Measurements from ENCODE around the gene CTDSPL2. TPM values are rescaled to one million over a fixed set of nuclear protein-coding genes. Genes with fewer than 3 reads are reported as not detected.
A peak's percentile ranks its signal among the peaks of the same experiment; 100 is the strongest.

Gene CTDSPL2
- 10 to 100 TPM; 79.9 to 85.4 TPM for total RNA-seq

DNA sequence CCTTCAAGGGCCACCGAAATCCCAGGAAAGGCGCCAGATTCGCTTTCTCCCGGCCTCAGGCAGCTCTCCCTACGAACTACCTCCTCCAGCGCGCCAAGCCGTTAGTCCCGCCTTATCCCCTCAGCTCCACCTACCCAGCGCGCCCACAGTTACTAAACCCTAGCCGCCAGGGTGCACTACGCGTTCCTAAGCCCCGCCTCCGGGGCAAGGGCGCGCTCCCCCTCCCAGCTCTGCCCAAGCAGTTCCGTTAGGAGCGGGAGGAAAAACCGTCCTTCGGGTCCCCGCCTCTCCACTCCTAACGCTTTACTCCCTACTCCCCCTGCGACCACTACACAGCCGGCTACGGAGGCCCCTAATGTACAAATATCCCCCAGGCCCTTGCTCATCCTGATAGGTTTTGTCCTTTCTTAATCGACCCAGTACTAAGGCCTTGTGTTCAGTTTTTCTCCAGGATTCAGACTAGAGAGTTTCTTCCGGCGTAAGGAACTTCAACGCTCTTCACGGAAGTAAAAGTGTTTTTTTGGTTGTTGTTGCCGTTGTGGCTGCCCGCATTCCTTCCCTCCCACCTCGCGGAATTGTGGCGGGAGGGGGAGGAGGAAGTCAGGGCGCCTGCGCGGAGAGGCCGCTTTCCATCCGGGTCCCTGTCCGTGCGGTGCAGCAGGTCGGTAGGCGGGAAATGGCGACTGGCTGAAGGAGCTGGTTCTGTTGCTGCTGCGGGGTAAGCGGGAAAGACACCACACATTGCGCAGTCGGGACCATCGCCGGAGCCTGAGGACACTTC, at the start of gene CTDSPL2:
TSS of gene CTDSPL2 (plus strand) at position 655 of the 781 bp plus-strand sequence. CDS start 31,386 bp downstream, outside the sequence.
- peaks cover 17% of the 10 kb centered on the region for H3K36me3 Mint-ChIP-seq
- H3K27ac Mint-ChIP-seq, result peak within 1 kb of the TSS; percentile 99
- peak within 1 kb of the TSS; percentile 95 for H3K4me3 Mint-ChIP-seq
- H3K4me1 Mint-ChIP-seq, result peaks cover 26% of the 10 kb centered on the region
- no peaks in the 10 kb centered on the region for H3K9me3 Mint-ChIP-seq
- peak; percentile 97 for DNase-seq
- no peaks in the 10 kb centered on the region for H3K27me3 Mint-ChIP-seq

DNA sequence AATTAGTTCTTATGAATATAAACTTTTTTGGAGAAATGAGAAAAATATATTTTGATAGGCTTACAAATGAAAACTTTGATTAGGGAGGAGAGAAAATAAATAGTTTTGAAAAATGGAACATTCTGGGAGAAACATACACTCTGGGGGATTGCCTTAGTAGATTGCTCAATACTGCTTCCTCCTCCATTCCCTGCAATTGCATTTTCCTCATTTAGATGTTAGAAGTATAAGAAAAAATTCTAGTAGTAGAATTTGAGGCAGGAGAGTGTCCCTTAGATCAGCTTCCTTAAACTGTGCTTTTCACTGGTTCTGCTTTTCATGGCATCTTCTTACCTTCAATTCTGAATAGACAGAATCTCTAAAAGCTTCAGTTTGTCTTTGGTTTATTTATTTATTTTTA, 46.2 kb upstream of the CTDSPL2 start:
- peaks cover 17% of the 10 kb centered on the region for H3K36me3 Mint-ChIP-seq
- no peak for DNase-seq
- no peaks in the 10 kb centered on the region for H3K27me3 Mint-ChIP-seq
- peaks cover 6% of the 10 kb centered on the region for H3K4me1 Mint-ChIP-seq
- no peak overlapping the region for H3K27ac Mint-ChIP-seq
- no peaks in the 10 kb centered on the region for H3K9me3 Mint-ChIP-seq
- no peak overlapping the region for H3K4me3 Mint-ChIP-seq

DNA sequence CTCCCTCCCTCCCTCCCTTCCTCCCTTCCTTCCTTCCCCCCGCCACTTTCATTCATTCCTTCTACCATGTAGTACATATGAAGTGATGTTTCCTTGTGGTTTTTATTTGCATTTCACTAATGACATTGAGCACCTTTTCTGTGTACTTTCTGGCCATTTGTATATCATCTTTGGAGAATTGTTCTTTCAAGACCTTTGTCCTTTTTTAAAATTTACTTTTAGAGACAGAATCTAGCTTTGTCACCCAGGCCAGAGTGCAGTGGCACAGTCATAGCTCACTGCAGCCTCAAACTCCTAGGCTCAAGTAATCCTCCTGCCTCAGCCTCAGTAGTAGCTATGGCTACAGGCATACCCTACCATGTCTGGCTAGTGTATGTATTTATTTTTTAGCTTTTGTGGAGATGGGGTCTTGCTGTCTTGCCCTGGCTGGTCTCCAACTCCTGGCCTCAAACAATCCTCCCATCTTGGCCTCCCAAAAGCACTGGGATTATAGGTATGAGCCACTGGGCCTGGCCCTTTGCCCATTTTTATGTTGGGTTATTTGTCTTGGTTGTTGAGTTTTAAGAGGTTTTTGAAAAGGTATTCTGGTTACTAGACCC, 42.0 kb upstream of the CTDSPL2 start:
- H3K27ac Mint-ChIP-seq, result no peak overlapping the region
- H3K36me3 Mint-ChIP-seq, result peaks cover 15% of the 10 kb centered on the region
- H3K4me3 Mint-ChIP-seq, result no peak overlapping the region
- H3K4me1 Mint-ChIP-seq, result peaks cover 6% of the 10 kb centered on the region
- no peaks in the 10 kb centered on the region for H3K27me3 Mint-ChIP-seq
- no peaks in the 10 kb centered on the region for H3K9me3 Mint-ChIP-seq
- no peak for DNase-seq

DNA sequence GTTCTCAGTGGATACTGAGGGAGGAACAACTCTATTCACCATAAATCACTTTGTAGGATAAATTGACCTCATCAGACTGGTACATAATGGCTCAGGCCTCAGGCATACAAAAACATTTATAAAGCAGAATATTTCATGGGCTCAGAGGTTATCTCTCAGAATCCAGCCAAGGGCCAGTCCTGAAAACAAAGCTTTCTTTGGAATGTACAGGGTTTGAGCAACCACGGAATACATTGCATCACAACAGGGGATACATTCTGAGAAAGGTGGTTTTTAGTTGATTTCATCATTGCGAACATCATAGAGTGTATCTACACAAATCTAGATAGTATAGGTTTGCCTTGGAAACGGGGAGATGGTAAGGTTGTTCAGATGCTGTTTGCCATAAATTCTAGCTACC, 33.4 kb upstream of the CTDSPL2 start:
- no peaks in the 10 kb centered on the region for H3K9me3 Mint-ChIP-seq
- H3K27me3 Mint-ChIP-seq, result no peaks in the 10 kb centered on the region
- DNase-seq, result no peak
- no peak overlapping the region for H3K27ac Mint-ChIP-seq
- peaks cover 1% of the 10 kb centered on the region for H3K36me3 Mint-ChIP-seq
- H3K4me3 Mint-ChIP-seq, result no peak overlapping the region
- H3K4me1 Mint-ChIP-seq, result peaks cover 1% of the 10 kb centered on the region

DNA sequence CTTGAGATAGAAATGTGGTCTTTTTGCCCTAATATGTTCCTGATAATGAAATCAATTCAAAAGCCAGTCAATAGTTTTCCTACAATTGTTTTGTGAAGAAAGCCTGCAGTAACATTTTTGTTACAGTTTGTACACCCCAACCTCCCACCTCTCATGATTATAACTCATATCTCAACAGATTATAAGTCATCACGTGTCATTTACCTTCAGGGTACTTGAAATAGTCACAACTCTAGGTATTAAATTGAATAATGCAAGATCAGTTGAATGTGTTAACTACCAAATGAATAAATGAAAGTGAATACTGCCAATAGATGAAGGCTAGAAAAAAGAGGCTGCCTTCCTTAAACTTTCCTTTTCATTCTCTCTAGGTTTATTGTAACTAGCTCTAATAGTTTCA, 32.9 kb upstream of the CTDSPL2 start:
- no peaks in the 10 kb centered on the region for H3K9me3 Mint-ChIP-seq
- no peak for DNase-seq
- H3K27ac Mint-ChIP-seq, result no peak overlapping the region
- peaks cover 1% of the 10 kb centered on the region for H3K36me3 Mint-ChIP-seq
- no peak overlapping the region for H3K4me3 Mint-ChIP-seq
- no peaks in the 10 kb centered on the region for H3K27me3 Mint-ChIP-seq
- H3K4me1 Mint-ChIP-seq, result peaks cover 1% of the 10 kb centered on the region

DNA sequence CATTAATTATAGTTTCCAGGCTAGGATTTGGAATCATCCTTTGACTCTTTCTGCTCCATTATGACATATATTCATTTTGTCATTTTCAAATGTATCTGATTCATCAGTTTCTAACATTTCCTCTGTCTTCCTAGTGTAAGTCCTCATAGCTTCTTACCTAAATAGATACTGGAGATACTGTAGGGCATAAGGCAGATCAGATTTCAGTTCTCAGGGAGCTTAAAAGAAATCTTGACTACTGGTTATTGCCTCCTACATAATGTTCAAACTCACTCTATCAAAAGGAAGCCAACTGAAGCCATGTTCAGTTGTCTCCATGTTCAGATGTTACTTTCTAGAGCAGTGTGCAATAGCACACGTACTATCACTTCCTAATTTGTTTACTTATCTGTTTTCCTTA, 29.6 kb upstream of the CTDSPL2 start:
- Mint-ChIP-seq H3K27me3 (no peaks in the 10 kb centered on the region), H3K27ac (peak overlapping the region; percentile 1)
- no peak for DNase-seq

DNA sequence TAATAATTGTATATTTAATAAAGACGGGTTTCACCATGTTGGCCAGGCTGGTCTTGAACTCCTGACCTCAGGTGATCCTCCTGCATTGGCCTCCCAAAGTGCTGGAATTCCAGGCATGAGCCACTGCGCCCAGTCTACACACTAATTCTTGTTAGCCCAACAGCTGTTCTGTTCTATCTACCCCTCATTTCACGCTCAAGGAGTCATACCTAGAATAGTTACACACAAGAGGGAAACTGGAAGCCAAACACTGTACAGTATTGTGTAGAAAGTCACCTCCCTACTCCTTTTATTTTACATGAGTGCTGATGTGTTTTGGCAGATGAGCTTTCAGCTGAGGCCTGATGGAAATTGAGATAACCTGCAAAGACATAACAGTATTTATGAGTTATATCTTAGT, 13.4 kb upstream of the CTDSPL2 start:
- no peaks in the 10 kb centered on the region for H3K27me3 Mint-ChIP-seq
- no peak overlapping the region for H3K4me3 Mint-ChIP-seq
- H3K27ac Mint-ChIP-seq, result no peak overlapping the region
- H3K4me1 Mint-ChIP-seq, result no peaks in the 10 kb centered on the region
- peaks cover 2% of the 10 kb centered on the region for H3K9me3 Mint-ChIP-seq
- no peak for DNase-seq
- peaks cover 16% of the 10 kb centered on the region for H3K36me3 Mint-ChIP-seq

More for the DNA sequence above, 29.6 kb upstream of the CTDSPL2 start:
- no peak overlapping the region for H3K4me3 Mint-ChIP-seq
- no peaks in the 10 kb centered on the region for H3K9me3 Mint-ChIP-seq
- peaks cover 1% of the 10 kb centered on the region for H3K4me1 Mint-ChIP-seq
- peaks cover 5% of the 10 kb centered on the region for H3K36me3 Mint-ChIP-seq

DNA sequence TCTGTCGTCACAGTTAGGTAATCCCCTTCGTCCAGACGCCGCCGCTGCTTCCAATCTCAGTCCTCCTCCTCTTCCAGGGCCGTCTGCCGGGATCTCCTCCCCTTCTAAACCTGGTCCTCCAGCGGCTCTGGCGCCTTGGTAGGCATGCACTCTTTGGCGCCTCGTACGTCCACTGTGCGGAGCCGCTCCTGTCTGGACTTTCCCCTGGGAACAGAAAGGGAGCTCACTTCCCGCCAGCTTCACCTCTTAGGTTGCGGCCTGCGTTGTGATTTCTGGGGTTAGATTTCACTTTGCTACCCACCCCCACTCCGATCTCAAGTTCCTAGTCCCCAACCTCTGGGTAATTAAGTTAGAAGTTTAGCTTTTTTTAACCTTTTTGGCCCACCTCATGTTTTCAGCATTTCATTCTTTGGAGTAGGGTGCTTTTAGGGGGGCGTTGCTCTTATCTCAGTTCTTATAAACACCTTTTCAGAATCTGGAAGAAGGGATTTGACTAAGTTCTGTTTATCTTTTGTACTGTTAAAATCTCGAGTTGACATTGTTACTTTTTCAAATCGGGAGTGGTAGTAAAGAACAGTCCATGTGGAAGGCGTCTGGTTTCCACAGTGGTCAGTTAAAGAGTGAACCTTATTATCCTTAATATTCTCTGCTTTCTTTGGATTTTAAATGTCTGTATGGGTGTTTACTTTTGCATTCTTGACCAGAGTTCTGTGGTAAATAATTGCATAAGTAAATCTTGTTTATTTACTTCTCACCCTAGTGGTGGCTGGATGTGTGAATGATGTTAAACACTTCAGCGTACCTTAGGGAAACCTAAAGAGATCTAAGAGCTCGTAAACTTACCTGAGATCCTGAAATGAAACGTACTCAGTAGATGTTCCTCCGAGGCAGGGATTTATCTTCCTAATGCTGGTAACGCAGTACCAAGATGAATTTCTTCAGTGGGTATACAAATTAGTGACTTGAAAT, 611 bp downstream of the CTDSPL2 start:
- H3K4me3 Mint-ChIP-seq, result peak overlapping the region; percentile 95
- H3K9me3 Mint-ChIP-seq, result no peaks in the 10 kb centered on the region
- H3K27me3 Mint-ChIP-seq, result no peaks in the 10 kb centered on the region
- DNase-seq, result no peak
- H3K27ac Mint-ChIP-seq, result peak overlapping the region; percentile 99
- peaks cover 22% of the 10 kb centered on the region for H3K36me3 Mint-ChIP-seq
- peaks cover 26% of the 10 kb centered on the region for H3K4me1 Mint-ChIP-seq

DNA sequence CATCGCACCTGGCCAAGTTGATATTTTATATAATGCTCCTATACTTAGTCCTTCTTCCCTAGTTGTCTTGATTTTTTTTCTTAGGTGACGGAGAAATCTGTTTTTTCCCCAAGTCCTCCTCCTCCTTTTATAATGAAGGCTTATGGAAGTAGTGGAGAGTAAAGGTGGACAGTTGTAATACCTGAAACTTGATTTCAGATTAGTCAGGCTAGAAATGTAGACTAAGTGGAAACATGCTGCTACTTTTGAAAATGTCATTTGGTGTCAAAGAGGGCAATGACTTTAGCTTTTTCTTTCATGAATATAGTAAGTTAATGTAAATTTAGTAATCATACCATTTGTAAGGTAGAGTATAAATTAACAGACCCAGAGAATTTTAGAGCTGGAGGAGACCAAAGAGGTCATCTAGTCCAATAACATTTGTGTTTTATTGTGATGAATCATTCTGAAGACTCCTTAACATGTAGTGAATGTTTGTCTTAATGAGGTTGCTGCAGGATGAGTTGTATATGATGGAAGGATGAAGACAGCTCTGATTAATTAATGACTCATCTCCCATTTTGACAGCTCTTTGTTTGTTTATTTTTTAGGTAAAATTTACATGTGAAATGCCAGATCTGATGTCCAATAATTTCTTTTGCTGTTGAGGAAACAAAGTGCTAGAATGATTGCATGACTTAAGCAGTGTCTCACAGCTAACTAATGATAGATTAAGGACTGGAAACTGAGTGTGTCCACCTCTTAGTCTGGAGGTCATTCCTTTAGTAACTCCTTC, 8.7 kb downstream of the CTDSPL2 start:
- Mint-ChIP-seq H3K4me3 (no peak overlapping the region), H3K27me3 (no peaks in the 10 kb centered on the region), H3K4me1 (peaks cover 42% of the 10 kb centered on the region), H3K27ac (peak overlapping the region; percentile 59), H3K9me3 (no peaks in the 10 kb centered on the region), H3K36me3 (peaks cover 50% of the 10 kb centered on the region)
- no peak for DNase-seq

DNA sequence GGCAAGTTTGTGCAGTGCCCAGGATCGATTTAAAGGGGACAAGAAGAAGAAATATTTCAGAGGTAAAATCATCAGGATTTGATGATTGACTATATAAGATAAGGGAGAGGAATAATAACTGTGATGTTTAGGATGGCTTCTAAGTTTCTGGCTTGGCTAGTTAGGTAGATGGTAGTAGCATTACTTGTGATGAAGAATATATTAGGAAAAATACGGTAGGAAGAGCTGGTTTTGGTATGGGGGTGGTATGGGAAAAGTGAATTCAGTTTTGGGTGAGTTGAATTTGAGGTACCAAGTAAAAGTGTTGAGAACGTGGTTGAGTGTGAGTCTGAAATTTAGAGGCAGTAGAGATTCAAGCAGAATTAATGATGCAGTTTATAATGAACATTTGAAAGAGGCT, 11.0 kb downstream of the CTDSPL2 start:
- Mint-ChIP-seq H3K36me3 (peaks cover 59% of the 10 kb centered on the region), H3K27ac (no peak overlapping the region), H3K4me1 (peaks cover 45% of the 10 kb centered on the region), H3K4me3 (no peak overlapping the region), H3K9me3 (peaks cover 3% of the 10 kb centered on the region), H3K27me3 (no peaks in the 10 kb centered on the region)
- no peak for DNase-seq

DNA sequence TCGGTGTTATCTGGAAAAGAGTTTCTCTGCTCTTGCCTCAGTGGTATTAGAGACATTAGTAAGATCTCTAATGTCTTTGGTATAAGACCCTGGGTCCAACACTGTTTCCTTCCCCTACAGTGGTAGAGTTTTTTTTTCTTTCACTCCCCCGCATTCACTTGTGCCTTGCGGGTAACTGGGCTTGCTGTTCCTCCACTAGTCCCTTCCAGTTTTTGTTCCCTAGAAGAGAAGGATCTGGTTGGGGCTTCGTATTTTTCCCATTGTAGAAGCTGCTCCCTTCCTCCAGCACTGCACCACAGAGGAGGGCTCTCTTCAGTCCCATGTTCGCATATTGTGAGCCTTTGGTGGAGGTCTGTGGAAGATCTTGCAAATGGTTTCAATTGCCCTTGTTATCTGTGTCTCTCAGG, 13.7 kb downstream of the CTDSPL2 start:
- no peaks in the 10 kb centered on the region for H3K27me3 Mint-ChIP-seq
- peaks cover 3% of the 10 kb centered on the region for H3K9me3 Mint-ChIP-seq
- no peak overlapping the region for H3K27ac Mint-ChIP-seq
- peaks cover 40% of the 10 kb centered on the region for H3K4me1 Mint-ChIP-seq
- peaks cover 60% of the 10 kb centered on the region for H3K36me3 Mint-ChIP-seq
- H3K4me3 Mint-ChIP-seq, result no peak overlapping the region
- no peak for DNase-seq

DNA sequence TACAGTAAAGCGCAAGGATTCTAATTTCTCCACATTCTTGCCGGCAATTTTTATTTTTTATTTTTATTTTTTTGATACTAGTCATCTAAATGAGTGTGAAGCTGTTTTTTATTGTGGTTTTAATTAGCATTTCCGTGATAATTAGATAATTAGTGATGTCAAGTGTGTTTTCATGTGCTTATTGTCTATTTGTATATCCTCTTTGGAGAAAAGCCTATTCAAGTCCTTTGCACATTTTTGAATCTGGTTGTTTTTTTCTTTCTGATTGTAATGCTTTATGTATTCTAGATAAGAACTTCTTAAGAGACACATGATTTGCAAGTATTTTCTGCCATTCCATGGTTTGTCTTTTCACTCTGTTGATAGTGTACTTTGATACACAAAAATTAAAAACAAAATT, 16.1 kb downstream of the CTDSPL2 start:
- H3K4me1 Mint-ChIP-seq, result peaks cover 38% of the 10 kb centered on the region
- no peak overlapping the region for H3K27ac Mint-ChIP-seq
- DNase-seq, result no peak
- H3K36me3 Mint-ChIP-seq, result peaks cover 60% of the 10 kb centered on the region
- H3K4me3 Mint-ChIP-seq, result no peak overlapping the region
- no peaks in the 10 kb centered on the region for H3K27me3 Mint-ChIP-seq
- H3K9me3 Mint-ChIP-seq, result peaks cover 5% of the 10 kb centered on the region

DNA sequence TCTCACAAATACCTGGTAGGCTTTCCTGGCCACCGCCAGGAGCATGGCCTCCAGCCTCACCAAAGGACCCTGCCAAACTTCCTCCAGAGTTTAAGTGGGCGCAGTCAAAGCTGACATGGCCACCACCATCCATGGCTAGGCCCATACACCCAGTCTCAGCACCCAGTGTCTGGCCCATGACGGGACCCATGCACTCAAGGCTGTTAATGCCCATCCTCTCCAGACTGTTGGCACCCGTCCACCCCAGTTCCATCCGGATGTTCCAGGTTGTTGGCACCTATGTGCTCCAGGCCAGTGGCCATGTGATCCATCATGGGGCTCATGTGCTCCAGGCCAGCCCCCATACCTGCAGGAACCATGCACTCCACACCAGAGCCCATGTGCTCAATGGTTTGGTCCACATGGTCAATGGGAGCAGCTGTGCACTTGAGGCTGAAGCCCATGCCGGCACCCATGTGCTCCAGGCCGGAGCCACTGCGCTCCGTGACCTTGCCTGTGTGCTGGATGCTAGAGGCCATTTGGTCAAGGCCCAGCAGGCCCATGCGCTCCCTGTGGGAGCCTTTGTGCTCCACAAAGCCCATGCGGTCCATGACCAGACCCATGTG, 20.4 kb downstream of the CTDSPL2 start:
- no peak for DNase-seq
- Mint-ChIP-seq H3K27me3 (no peaks in the 10 kb centered on the region), H3K36me3 (peaks cover 51% of the 10 kb centered on the region), H3K4me3 (no peak overlapping the region), H3K4me1 (peaks cover 44% of the 10 kb centered on the region), H3K9me3 (peaks cover 3% of the 10 kb centered on the region), H3K27ac (peak overlapping the region; percentile 55)

DNA sequence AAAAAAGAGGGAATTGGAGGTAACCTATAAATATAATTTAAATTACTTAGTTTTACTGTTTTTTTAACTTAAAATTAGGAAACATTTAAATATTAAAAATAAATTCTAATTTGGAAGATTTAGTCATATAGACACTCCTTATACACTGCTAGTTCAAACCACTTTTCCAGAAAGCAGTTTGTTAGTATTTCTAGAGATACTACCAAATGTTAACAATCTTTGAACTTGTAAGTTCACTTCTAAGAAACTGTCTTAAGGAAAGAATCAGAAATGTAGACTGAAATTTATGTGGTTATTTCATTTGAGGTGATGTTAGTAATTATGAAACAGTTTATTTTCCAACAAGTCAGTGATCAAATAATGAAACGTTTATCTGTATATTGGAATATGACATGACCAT, 22.7 kb downstream of the CTDSPL2 start:
- peaks cover 12% of the 10 kb centered on the region for H3K9me3 Mint-ChIP-seq
- H3K4me1 Mint-ChIP-seq, result peaks cover 54% of the 10 kb centered on the region
- H3K4me3 Mint-ChIP-seq, result no peak overlapping the region
- peaks cover 56% of the 10 kb centered on the region for H3K36me3 Mint-ChIP-seq
- peak overlapping the region; percentile 55 for H3K27ac Mint-ChIP-seq
- no peak for DNase-seq
- H3K27me3 Mint-ChIP-seq, result no peaks in the 10 kb centered on the region
